Astrocyte (in vitro differentiated cells and primary cell): ENCODE results near the gene ECT2.

ENCODE experiments used
- EZH2 ChIP-seq: IDR thresholded peaks from 2 replicates; pipeline ENCODE4 v1.6.1; 2012; ENCODE audit warnings: mild to moderate bottlenecking, low read length, inconsistent platforms; ENCODE audit not compliant: insufficient read depth
- TF ChIP-seq, protein P1 (sequence below): IDR thresholded peaks from 2 replicates; pipeline ENCODE4 v1.5.1; 2011; ENCODE audit warnings: low read depth, mild to moderate bottlenecking, inconsistent platforms, low read length, moderate library complexity; ENCODE audit not compliant: insufficient read depth

DNA sequence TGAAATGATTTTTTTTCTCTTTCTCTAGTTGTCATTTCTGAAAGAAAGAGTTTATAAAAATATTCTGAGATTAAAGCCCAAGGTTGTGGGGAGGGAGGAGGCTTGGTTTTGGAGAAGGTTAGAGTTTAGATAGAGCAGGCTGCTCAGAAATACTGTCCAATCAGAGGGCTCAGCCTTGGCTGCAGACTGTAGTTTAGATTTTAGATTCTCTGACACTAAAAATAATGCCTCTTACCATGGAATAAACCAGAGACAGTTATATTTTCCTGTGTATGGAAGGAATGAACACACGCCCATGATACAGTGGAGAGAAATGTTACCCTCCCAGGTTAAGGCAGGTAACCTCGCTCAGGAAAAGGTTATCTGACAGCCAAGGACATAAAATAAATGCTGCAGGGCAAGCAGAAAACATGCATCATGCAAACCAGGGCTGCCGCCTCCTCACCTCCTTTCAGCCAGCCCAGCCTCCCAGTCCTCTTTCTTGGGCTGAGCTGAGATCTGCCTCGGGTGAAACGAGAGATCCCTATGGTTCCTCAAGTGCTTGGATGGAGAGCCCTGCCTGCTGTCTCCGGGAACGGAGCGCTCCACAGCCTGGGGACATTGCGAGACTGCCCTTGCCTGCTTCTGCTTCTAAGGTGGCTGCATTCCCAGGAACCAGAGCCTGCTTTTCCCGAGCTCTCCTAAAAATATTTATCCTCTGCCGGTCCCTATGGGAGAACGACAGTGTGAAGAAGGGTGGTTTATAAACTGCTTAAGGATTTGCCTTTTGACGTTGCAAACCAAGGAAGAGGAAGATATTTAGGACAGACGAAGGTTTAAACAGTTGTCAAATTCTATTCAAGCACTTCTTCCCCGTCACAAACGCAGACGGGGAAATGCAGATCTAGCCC lies 40.5 kb upstream of the ECT2 start:
- TF ChIP-seq, protein P1, sequence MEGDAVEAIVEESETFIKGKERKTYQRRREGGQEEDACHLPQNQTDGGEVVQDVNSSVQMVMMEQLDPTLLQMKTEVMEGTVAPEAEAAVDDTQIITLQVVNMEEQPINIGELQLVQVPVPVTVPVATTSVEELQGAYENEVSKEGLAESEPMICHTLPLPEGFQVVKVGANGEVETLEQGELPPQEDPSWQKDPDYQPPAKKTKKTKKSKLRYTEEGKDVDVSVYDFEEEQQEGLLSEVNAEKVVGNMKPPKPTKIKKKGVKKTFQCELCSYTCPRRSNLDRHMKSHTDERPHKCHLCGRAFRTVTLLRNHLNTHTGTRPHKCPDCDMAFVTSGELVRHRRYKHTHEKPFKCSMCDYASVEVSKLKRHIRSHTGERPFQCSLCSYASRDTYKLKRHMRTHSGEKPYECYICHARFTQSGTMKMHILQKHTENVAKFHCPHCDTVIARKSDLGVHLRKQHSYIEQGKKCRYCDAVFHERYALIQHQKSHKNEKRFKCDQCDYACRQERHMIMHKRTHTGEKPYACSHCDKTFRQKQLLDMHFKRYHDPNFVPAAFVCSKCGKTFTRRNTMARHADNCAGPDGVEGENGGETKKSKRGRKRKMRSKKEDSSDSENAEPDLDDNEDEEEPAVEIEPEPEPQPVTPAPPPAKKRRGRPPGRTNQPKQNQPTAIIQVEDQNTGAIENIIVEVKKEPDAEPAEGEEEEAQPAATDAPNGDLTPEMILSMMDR = no peak
- TF ChIP-seq EZH2 = no peak
